ENCODE measurements around the gene RTN4IP1. TPM values are rescaled to one million over a fixed set of nuclear protein-coding genes. Genes with fewer than 3 reads are reported as not detected.

The RTN4IP1 gene
- total and polyA plus RNA-seq, 10 of the 15 experiments (the other 5 are each of a cell fraction or from before 2014, with no cell fraction given), result 8.2 to 17.0 (median 9.8) TPM

- H3K9ac ChIP-seq (ENCODE audit: control insufficient read depth, insufficient read depth, low read length), result peak overlapping the region; percentile 19; the same call in 1 of the 2 replicates
- ChIA-PET POLR2A (interaction anchor here (1.4 to 4.5 kb wide), 3 partner anchors 9 to 573 kb away, joined by 3 to 34 read pairs (median 6); no protein-coding TSS in a partner anchor), RAD21 (ENCODE audit: unreplicated experiment) (interaction anchor here (0.5 to 7.9 kb wide), 4 partner anchors 9 to 41 kb away, joined by 3 to 101 read pairs (median 7); no protein-coding TSS in a partner anchor), CTCF (interaction anchor here (0.9 to 3.7 kb wide), 6 partner anchors 9 to 41 kb away, joined by 3 to 22 read pairs (median 4); no protein-coding TSS in a partner anchor), SMC1A (ENCODE audit: uncharacterized antibody, unreplicated experiment) (interaction anchor here (1.0 to 9.0 kb wide), 8 partner anchors 9 to 191 kb away, joined by 3 to 109 read pairs (median 3); no protein-coding TSS in a partner anchor)
- WGBS (ENCODE audit: insufficient coverage, insufficient replicate concordance, low lambda C conversion rate, missing lambda C conversion rate), result 0% methylated on average over 7 of the region's 7 CpGs
- H3K27ac ChIP-seq (ENCODE audit: control insufficient read depth, insufficient read depth), result peak overlapping the region; percentile 68
- BruUV-seq (replicated peaks), result no TSS peak
- no peaks in the 10 kb centered on the region for H3K9me3 ChIP-seq (replicated peaks; ENCODE audit: control insufficient read depth, insufficient read depth, low read length)
- no peaks in the 10 kb centered on the region for H3K27me3 ChIP-seq (replicated peaks in 1 of 2; ENCODE audit: control insufficient read depth in 2 of 2, insufficient read depth in 2 of 2, low read length in 1 of 2)
- intact Hi-C loops (cut with micrococcal nuclease; ENCODE audit: unreplicated experiment), result no loop called here
- DNase-seq (ENCODE audit: low read depth, low spot score) (no peak), ATAC-seq (peak; percentile 39), FAIRE-seq (peak; percentile 83)
- H4K20me1 ChIP-seq (ENCODE audit: control insufficient read depth, insufficient read depth), result no peaks in the 10 kb centered on the region
- no peak overlapping the region; the same call in 1 of the 2 replicates for H2AFZ ChIP-seq (ENCODE audit: control insufficient read depth, low read depth, low read length)
- peaks cover 73% of the 10 kb centered on the region for H3K79me2 ChIP-seq (ENCODE audit: control insufficient read depth, insufficient read depth, low read length)
- H3K4me3 ChIP-seq, result peak overlapping the region; percentile 66
- in situ Hi-C loops (cut with MboI), result no loop called here
- peaks cover 0 to 28% of the 10 kb centered on the region in 2 experiments; a peak in 2 of 4 replicates for H3K36me3 ChIP-seq (ENCODE audit: control insufficient read depth in 2 of 2, insufficient read depth in 2 of 2, low read length in 1 of 2)
- H3K4me2 ChIP-seq (ENCODE audit: control insufficient read depth, insufficient read depth), result peak overlapping the region; percentile 88
- peaks cover 7% of the 10 kb centered on the region; the same call in 1 of the 2 replicates for H3K4me1 ChIP-seq (ENCODE audit: control insufficient read depth, insufficient read depth, low read length)
- TF ChIP-seq HCFC1 (IDR thresholded peaks at IDR 0.05; ENCODE audit: low read length) (no peak), RAD51 (IDR thresholded peaks at IDR 0.05) (0 out of 2 replicates have a peak, but pooled peaks have one; percentile 7), BRCA1 (IDR thresholded peaks at IDR 0.05; ENCODE audit: low read depth, low read length) (no peak), IRF4 (IDR thresholded peaks at IDR 0.05; ENCODE audit: low read depth, low read length) (no peak), HDAC6 (IDR thresholded peaks at IDR 0.05; ENCODE audit: unreplicated experiment) (no peak), YY1 (IDR thresholded peaks at IDR 0.05; ENCODE audit: low read depth, low read length) (no peak), KAT2A (conservative IDR thresholded peaks at IDR 0.05; ENCODE audit: control insufficient read depth, low read depth, low read length) (no peak), USF1 (IDR thresholded peaks at IDR 0.05; ENCODE audit: borderline replicate concordance, extremely low read length, insufficient read depth, low read depth, low read length) (no peak), YBX1 (IDR thresholded peaks at IDR 0.05) (no peak), E4F1 (IDR thresholded peaks at IDR 0.05; ENCODE audit: borderline replicate concordance, partially characterized antibody) (no peak), E2F4 (IDR thresholded peaks at IDR 0.05; ENCODE audit: low read depth, low read length) (no peak), NFIC (IDR thresholded peaks at IDR 0.05; ENCODE audit: low read depth, low read length) (peak; percentile 62), ATF3 (IDR thresholded peaks at IDR 0.05; ENCODE audit: borderline replicate concordance, extremely low read depth, low read depth, low read length) (no peak), ZZZ3 (IDR thresholded peaks at IDR 0.05; ENCODE audit: control insufficient read depth, insufficient read length, low read depth) (no peak), RBBP5 (conservative IDR thresholded peaks at IDR 0.05) (no peak), CBX5 (IDR thresholded peaks at IDR 0.05; ENCODE audit: low read depth) (no peak), DPF2 (IDR thresholded peaks at IDR 0.05) (0 out of 2 replicates have a peak, but pooled peaks have one; percentile 22), RB1 (IDR thresholded peaks at IDR 0.05; ENCODE audit: borderline replicate concordance) (no peak), CREB1 (IDR thresholded peaks at IDR 0.05; ENCODE audit: low read depth) (no peak)
Observed at GRCh38 chr6:106525107-106525881, 104.0 kb downstream of the RTN4IP1 start.

Measured in GM12878 (cell line).